Psoas muscle (tissue), 8 donors: ENCODE data around the gene ZBP1. TPM values are rescaled to one million over a fixed set of nuclear protein-coding genes. Genes with fewer than 3 reads are reported as not detected.

Experiments used
- ATAC-seq, 4 donors: fragments of 200-7000 bp; cut with Tn5 transposase; one replicate each; pipeline ENCODE4 v1.9.1; 2020; ENCODE audit warnings: moderate library complexity in 3 of 4, mild to moderate bottlenecking in 2 of 4
- DNase-seq, 2 donors: peaks; one replicate each; pipeline ENCODE4 v3.0.0-alpha.2; 2020
- H3K27ac ChIP-seq: fragments of 200-600 bp; one replicate; pipeline ENCODE4 v1.8.0; 2022
- H3K27me3 ChIP-seq, 3 donors: fragments of 200-600 bp in 1 of 3; one replicate each; pipeline versions ENCODE4 v1.6.1 to v1.8.0; 2013 to 2022; ENCODE audit warnings: low read length in 2 of 3, mild to moderate bottlenecking in 2 of 3, moderate library complexity in 1 of 3; ENCODE audit not compliant: insufficient read depth in 3 of 3
- H3K36me3 ChIP-seq, 2 donors: fragments of 200-600 bp in 1 of 2; one replicate each; pipeline versions ENCODE4 v1.6.1 to v1.8.0; 2013 to 2022; ENCODE audit warnings: low read depth in 1 of 2, mild to moderate bottlenecking in 1 of 2, moderate library complexity in 1 of 2; ENCODE audit not compliant: insufficient read depth in 1 of 2
- H3K4me1 ChIP-seq: fragments of 200-600 bp; one replicate; pipeline ENCODE4 v1.8.0; 2022
- H3K4me3 ChIP-seq: fragments of 200-600 bp; one replicate; pipeline ENCODE4 v1.8.0; 2022; ENCODE audit warnings: mild to moderate bottlenecking
- H3K9me3 ChIP-seq: fragments of 200-600 bp; one replicate; pipeline ENCODE4 v1.8.0; 2022
- WGBS, 3 donors: extraction: QIAGEN DNeasy Blood & Tissue Kit; methylation state at CpG; one replicate each; pipeline versions ENCODE4 v1.1.6 to v1.1.7; 2013; 5-methylcytosine and 5-hydroxymethylcytosine counted together
- intact Hi-C, 2 donors: fragments of 100-400 bp; cut with DNase I; formaldehyde crosslinking; loops; one replicate each; pipeline versions ENCODE4 v1.11.0 to v1.14.2; 2022
- polyA plus RNA-seq, 3 donors: library from polyadenylated mRNA; stranded (reverse); fragments of 200-250 nt; gene quantifications; one replicate each; pipeline ENCODE4 v1.2.3, GENCODE V29; 2013
- total RNA-seq, 4 donors: library from RNA; stranded (reverse); fragmentation: NEBNext Ultra II Directional in 2 of 4; extraction: Animal tissue kit (Norgen Biotek cat#: 25700) in 2 of 4; gene quantifications; one replicate each; pipeline versions ENCODE4 v1.2.1 to v1.2.4, GENCODE V29; 2021 to 2023
- TF ChIP-seq, protein P1 (sequence below): fragments of 200-600 bp; IDR thresholded peaks from one replicate; pipeline ENCODE4 v1.8.0; 2022; ENCODE audit warnings: antibody characterized with exemption
- donor health status: healthy with polysubstance abuse.
- donor health status: DM: no; HTN: no; CAD: no; lungs with moderate emphysema.
- donor health status: Bipolar disorder and iron deficiency.
- donor health status: healthy.
- donor health status: DM: yes; HTN: yes; CAD: no.
- donor health status: DM: no; HTN: no; CAD: no.
- donor health status: DM: no; HTN: no; CAD: no.
- donor health status: DM: yes; HTN: yes; CAD: no.

The ZBP1 gene
- total and polyA plus RNA-seq, 7 donors: 0.07 to 0.50 (median 0.20) TPM; not detected in 2

DNA sequence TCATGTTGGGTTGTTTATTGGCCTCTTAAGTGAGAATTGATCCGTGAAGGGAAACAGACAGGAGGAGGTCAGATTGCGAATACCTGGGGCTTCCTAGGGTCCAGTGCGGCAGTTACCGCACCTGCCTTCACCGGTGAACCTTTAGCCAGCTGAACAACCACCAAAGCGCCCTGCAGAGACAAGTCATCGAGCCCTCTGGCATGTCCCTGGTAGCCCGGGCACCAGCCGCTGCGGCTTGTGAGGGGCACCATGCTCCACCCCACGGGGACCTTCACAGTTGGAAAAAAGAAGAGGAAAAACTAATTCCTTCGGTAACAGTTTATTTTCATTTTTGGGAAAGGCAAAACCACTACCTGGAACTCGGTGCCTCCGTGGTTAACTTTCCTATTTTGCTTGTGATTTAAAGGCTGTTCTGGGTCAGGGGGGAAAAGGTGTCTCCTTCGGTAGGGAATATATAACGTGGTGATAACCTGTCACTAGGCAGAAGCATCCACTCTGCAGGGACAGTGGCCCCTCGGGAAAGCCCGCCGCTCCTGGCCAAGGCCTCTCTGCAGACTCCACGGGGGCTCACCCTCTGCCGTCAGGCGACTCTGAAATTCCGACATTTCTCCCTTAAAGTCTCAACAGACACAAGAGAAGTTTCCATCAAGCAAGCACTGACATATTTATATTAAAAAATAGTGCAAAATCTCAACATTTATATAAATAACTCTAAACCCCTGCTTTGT is 30.7 kb upstream of the ZBP1 start:
- peaks cover 0 to 25% of the 10 kb centered on the region in 2 donors for H3K36me3 ChIP-seq
- no peak for DNase-seq

DNA sequence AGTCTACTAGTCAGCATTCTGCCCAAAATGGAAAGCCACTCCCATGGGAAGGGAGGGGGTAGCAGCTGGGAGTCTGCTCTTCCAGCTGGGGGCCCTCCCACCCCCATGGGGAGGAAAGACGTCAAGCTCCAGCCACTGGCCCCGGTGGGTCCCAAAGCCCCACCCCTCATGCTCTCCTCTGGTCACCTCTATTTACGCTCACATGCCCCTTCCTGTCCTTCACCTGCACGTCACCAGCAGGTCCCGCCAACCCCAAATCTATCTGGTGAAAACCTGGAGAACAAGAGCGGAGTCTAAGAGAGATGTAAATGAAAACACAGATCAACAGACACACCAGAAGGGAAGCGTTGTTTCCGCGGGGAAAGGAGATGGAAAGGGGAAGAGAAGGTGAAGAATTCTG is 30.0 kb upstream of the ZBP1 start:
- no peaks in the 10 kb centered on the region for H3K4me1 ChIP-seq
- DNase-seq (peak in 1 of 2 donors; percentile 19), ATAC-seq (no peak)
- H3K36me3 ChIP-seq: peaks cover 0 to 25% of the 10 kb centered on the region in 2 donors
- no peaks in the 10 kb centered on the region for H3K9me3 ChIP-seq
- H3K4me3 ChIP-seq: no peak overlapping the region
- WGBS, 3 donors: 65 to 69% (median 66%) methylated on average over 9 of the region's 9 CpGs
- TF ChIP-seq, protein P1, sequence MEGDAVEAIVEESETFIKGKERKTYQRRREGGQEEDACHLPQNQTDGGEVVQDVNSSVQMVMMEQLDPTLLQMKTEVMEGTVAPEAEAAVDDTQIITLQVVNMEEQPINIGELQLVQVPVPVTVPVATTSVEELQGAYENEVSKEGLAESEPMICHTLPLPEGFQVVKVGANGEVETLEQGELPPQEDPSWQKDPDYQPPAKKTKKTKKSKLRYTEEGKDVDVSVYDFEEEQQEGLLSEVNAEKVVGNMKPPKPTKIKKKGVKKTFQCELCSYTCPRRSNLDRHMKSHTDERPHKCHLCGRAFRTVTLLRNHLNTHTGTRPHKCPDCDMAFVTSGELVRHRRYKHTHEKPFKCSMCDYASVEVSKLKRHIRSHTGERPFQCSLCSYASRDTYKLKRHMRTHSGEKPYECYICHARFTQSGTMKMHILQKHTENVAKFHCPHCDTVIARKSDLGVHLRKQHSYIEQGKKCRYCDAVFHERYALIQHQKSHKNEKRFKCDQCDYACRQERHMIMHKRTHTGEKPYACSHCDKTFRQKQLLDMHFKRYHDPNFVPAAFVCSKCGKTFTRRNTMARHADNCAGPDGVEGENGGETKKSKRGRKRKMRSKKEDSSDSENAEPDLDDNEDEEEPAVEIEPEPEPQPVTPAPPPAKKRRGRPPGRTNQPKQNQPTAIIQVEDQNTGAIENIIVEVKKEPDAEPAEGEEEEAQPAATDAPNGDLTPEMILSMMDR: no peak
- no peak overlapping the region for H3K27ac ChIP-seq
- no peaks in the 10 kb centered on the region for H3K27me3 ChIP-seq
- intact Hi-C loops: loop anchor here (10.0 kb wide), 2 partner anchors 165 to 435 kb away; no protein-coding TSS in a partner anchor

More for the DNA sequence above, 30.7 kb upstream of the ZBP1 start:
- Histone ChIP-seq H3K4me1 (no peaks in the 10 kb centered on the region), H3K4me3 (no peak overlapping the region), H3K27me3 (no peaks in the 10 kb centered on the region), H3K27ac (no peak overlapping the region), H3K9me3 (no peaks in the 10 kb centered on the region)
- no peak for ATAC-seq
- intact Hi-C loops: loop anchor here (10.0 kb wide), 2 partner anchors 164 to 434 kb away; no protein-coding TSS in a partner anchor
- 84 to 88% (median 87%) methylated on average over 23 of the region's 23 CpGs for WGBS, 3 donors
- TF ChIP-seq, protein P1: no peak

DNA sequence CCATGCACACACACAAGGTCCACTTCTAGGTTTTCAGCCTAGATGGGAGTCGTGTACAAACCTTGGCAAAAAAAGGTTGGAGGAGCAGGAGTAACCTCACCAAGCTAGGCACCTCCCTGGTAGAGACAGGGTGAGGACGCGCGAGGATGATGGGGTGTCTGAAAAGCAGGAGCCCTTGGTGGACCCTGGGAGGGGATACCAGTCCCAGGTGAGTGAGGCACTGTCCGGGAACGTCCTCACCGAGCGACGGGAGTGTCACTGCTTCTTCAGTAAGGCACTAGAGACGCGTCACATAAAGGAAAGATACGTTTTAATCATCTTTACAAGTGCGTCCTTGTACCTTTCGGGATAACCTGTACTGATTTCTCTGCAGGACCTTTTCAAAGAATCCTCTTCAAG is 29.4 kb upstream of the ZBP1 start:
- Histone ChIP-seq H3K4me1 (no peaks in the 10 kb centered on the region), H3K4me3 (no peak overlapping the region), H3K36me3 (peaks cover 0 to 25% of the 10 kb centered on the region in 2 donors), H3K27ac (no peak overlapping the region), H3K9me3 (no peaks in the 10 kb centered on the region), H3K27me3 (no peaks in the 10 kb centered on the region)
- intact Hi-C loops: loop anchor here (10.0 kb wide), 2 partner anchors 165 to 435 kb away; no protein-coding TSS in a partner anchor
- TF ChIP-seq, protein P1: no peak
- DNase-seq (no peak), ATAC-seq (no peak)
- 90 to 94% (median 93%) methylated on average over 14 of the region's 14 CpGs for WGBS, 3 donors

DNA sequence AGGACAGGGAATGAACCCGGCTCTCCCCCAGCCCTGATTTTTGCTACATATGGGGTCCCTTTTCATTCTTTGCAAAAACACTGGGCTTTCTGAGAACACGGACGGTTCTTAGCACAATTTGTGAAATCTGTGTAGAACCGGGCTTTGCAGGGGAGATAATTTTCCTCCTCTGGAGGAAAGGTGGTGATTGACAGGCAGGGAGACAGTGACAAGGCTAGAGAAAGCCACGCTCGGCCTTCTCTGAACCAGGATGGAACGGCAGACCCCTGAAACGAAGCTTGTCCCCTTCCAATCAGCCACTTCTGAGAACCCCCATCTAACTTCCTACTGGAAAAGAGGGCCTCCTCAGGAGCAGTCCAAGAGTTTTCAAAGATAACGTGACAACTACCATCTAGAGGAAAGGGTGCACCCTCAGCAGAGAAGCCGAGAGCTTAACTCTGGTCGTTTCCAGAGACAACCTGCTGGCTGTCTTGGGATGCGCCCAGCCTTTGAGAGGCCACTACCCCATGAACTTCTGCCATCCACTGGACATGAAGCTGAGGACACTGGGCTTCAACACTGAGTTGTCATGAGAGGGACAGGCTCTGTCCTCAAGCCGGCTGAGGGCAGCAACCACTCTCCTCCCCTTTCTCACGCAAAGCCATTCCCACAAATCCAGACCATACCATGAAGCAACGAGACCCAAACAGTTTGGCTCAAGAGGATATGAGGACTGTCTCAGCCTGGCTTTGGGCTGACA is 28.8 kb upstream of the ZBP1 start:
- no peaks in the 10 kb centered on the region for H3K4me1 ChIP-seq
- intact Hi-C loops: no loop called here
- H3K27ac ChIP-seq: no peak overlapping the region
- DNase-seq (no peak), ATAC-seq (no peak)
- no peak overlapping the region for H3K4me3 ChIP-seq
- no peaks in the 10 kb centered on the region for H3K9me3 ChIP-seq
- 89 to 90% (median 89%) methylated on average over 15 of the region's 15 CpGs for WGBS, 3 donors
- TF ChIP-seq, protein P1: no peak
- peaks cover 0 to 25% of the 10 kb centered on the region in 2 donors for H3K36me3 ChIP-seq
- no peaks in the 10 kb centered on the region for H3K27me3 ChIP-seq
